Nephron progenitor cell (in vitro differentiated cells): Measurements from ENCODE around the gene CLK1.
A peak's percentile ranks its signal among the peaks of the same experiment; 100 is the strongest.

Experiments
- DNase-seq: peaks from one replicate; pipeline ENCODE4 v3.0.0; 2021
- H3K27ac Mint-ChIP-seq: 2 replicates; pipeline ENCODE4 v1.8.0; 2021; ENCODE audit warnings: mild to moderate bottlenecking, moderate library complexity, mixed read lengths
- H3K27me3 Mint-ChIP-seq: 2 replicates; pipeline ENCODE4 v1.8.0; 2021; ENCODE audit warnings: mild to moderate bottlenecking, low read depth, mixed read lengths; ENCODE audit not compliant: poor library complexity
- H3K36me3 Mint-ChIP-seq: 2 replicates; pipeline ENCODE4 v1.8.0; 2021; ENCODE audit warnings: low read depth, mixed read lengths
- H3K4me1 Mint-ChIP-seq: 2 replicates; pipeline ENCODE4 v1.8.0; 2021; ENCODE audit warnings: mixed read lengths
- H3K4me3 Mint-ChIP-seq: 2 replicates; pipeline ENCODE4 v1.8.0; 2021; ENCODE audit warnings: mild to moderate bottlenecking, moderate library complexity, mixed read lengths
- H3K9me3 Mint-ChIP-seq: 2 replicates; pipeline ENCODE4 v1.8.0; 2021; ENCODE audit warnings: mild to moderate bottlenecking, moderate library complexity, mixed read lengths
- CTCF ChIP-seq: fragments of 200-600 bp; sonication (generic); IDR thresholded peaks from 2 replicates; pipeline ENCODE4 v1.5.0; 2021; ENCODE audit warnings: antibody characterized with exemption

CLK1 gene

DNA sequence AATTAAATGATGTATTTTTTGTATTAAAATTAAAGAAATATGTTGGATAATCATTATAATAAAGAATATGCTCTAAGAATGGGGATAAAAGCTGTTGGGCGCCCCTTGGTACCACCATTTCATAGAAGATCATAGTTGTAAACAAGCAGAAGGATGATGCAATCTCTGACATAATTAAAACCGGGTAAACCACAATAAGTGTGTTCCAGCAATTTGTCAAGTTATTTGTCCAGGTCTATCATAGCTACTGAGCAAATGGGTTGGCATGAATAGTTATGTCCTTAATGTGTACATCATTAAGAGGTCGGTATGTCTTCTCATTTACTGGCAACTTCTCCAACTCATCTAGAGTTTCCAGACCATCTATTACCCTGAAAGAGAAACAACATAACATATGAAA, 6.7 kb upstream of the CLK1 start:
- Mint-ChIP-seq H3K4me1 (no peaks in the 10 kb centered on the region), H3K36me3 (peaks cover 63% of the 10 kb centered on the region), H3K27me3 (no peaks in the 10 kb centered on the region), H3K27ac (no peak overlapping the region), H3K4me3 (no peak overlapping the region), H3K9me3 (no peaks in the 10 kb centered on the region)
- DNase-seq: no peak
- TF ChIP-seq CTCF: no peak

- Mint-ChIP-seq H3K4me3 (no peak overlapping the region), H3K9me3 (peaks cover 3% of the 10 kb centered on the region), H3K27ac (no peak overlapping the region), H3K36me3 (peaks cover 42% of the 10 kb centered on the region), H3K27me3 (no peaks in the 10 kb centered on the region), H3K4me1 (peaks cover 7% of the 10 kb centered on the region)
- TF ChIP-seq CTCF: no peak
- no peak for DNase-seq
Observed at GRCh38 chr2:200869014-200869413, 4.6 kb upstream of the CLK1 start.

- H3K27me3 Mint-ChIP-seq: no peaks in the 10 kb centered on the region
- peaks cover 44% of the 10 kb centered on the region for H3K36me3 Mint-ChIP-seq
- DNase-seq: peak; percentile 18
- H3K9me3 Mint-ChIP-seq: peaks cover 3% of the 10 kb centered on the region
- H3K27ac Mint-ChIP-seq: peak overlapping the region; percentile 100
- peaks cover 46% of the 10 kb centered on the region for H3K4me1 Mint-ChIP-seq
- H3K4me3 Mint-ChIP-seq: peak overlapping the region; percentile 98
- no peak for TF ChIP-seq CTCF
Observed at GRCh38 chr2:200863782-200864175, 679 bp downstream of the CLK1 start.

- peaks cover 3% of the 10 kb centered on the region for H3K9me3 Mint-ChIP-seq
- H3K27ac Mint-ChIP-seq: peak overlapping the region; percentile 100
- DNase-seq: no peak
- peaks cover 54% of the 10 kb centered on the region for H3K4me1 Mint-ChIP-seq
- H3K27me3 Mint-ChIP-seq: no peaks in the 10 kb centered on the region
- peaks cover 52% of the 10 kb centered on the region for H3K36me3 Mint-ChIP-seq
- no peak for TF ChIP-seq CTCF
- H3K4me3 Mint-ChIP-seq: peak overlapping the region; percentile 98
Observed at GRCh38 chr2:200862532-200863000, 1.9 kb downstream of the CLK1 start.

DNA sequence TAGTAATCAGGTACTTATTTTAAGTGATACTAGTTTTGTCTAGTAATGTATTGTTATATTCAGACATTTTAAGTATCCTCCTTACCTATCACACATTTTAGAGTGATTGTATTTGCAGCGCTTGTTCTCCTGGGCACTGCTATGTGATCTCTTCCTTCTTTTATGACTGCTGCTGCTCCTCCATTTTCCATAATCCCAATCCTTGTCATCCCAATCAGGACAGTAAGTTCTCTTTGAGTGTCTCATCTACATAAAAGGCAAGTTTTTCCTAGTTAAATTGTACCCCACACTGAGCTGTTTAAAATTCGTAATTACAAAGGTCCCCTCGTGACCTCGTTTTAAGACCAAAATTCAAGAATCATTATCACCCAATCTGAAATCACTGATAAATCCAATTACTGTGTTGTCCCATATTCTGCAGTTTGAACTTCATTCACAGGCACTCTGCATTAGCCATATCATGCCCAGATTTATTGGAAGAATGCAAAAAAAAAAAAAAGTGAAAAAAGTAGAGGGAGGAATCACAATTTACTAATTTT, 2.8 kb downstream of the CLK1 start:
- peaks cover 3% of the 10 kb centered on the region for H3K9me3 Mint-ChIP-seq
- H3K27me3 Mint-ChIP-seq: no peaks in the 10 kb centered on the region
- H3K27ac Mint-ChIP-seq: peak overlapping the region; percentile 85

More for the DNA sequence above, 2.8 kb downstream of the CLK1 start:
- no peak for DNase-seq
- H3K36me3 Mint-ChIP-seq: peaks cover 61% of the 10 kb centered on the region
- no peak for TF ChIP-seq CTCF
- peaks cover 54% of the 10 kb centered on the region for H3K4me1 Mint-ChIP-seq
- peak overlapping the region; percentile 98 for H3K4me3 Mint-ChIP-seq
